Islet of Langerhans (tissue), 1 donor: ENCODE results near the gene TMEM176B.
"Not testable (repeated sequence)": the region's sequence is repeated elsewhere in the genome, so short reads cannot be mapped to it uniquely, and the experiment has no call there.

ENCODE experiments used
- FAIRE-seq: peaks from one replicate; lab custom pipeline; 2011; peaks lifted over from hg19 to GRCh38; lab: Jason Lieb, UNC

TMEM176B gene

DNA sequence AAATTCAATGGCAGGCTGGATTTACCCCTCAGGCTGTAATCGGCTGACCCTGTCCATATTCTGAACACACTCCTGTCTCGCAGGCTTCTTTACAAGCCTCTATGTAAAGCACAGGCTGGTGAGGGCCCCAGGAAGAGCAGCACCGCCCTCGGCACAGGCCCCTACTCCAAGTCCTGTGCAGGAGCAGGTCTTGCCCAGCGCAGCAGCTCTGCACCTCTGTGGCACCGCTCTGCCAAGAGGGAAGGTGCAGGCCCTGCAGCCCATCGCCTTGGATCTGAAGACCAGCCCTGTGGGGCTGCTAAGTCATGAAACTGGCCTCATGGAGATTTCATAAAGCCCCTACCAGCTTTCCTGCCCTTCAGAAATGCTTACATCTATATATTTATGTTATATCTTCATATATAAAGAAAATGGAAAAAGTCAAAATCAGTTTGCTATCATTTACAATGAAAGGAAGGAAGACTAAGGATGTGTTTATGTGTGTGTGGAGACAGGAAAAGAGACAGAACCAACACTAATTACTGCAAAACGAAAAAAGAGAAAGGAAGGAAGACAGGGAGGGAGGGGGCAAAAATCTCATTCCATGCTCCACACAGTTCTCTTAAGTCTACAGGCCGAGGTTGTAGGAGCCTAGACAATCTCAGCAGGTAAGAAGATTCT is 9.6 kb downstream of the TMEM176B start:
- FAIRE-seq, result no peak

DNA sequence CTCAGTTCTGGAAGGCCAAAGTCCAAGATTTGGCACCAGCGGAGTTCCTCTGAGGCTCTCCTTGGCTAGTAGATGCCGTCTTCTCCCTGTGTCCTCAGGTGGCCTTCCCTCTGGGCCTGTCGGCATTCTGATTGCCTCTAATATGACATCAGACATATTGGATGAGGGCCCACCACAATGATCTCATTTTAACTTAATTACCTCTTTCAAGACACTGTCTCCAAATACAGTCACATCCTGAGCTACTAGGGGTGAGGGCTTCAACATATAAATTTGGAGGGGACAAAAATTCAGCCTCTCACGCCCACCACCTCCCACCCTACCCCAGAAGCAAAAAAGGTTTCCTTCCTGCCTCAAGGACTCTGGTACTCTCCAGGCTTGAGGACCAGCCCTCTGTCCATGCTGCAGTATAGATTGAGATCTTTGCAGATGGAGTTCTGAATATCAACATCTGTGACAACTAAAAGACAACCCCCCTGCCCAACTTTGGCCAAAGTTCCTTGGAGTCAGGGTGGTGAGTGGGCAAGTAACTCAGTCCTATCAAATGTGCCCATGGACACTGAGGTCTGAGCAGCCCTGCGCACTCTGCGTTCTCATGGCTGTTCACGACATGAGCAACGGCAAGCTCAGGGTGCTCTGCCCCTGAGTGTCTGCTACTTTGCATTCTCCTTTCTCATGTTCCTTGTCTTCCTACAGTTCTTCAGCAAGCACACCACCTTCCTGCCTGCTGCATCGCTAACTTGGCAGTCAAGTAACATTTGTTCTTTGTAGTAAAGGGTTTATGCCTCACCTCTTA is 11.5 kb downstream of the TMEM176B start:
- FAIRE-seq, result no peak

DNA sequence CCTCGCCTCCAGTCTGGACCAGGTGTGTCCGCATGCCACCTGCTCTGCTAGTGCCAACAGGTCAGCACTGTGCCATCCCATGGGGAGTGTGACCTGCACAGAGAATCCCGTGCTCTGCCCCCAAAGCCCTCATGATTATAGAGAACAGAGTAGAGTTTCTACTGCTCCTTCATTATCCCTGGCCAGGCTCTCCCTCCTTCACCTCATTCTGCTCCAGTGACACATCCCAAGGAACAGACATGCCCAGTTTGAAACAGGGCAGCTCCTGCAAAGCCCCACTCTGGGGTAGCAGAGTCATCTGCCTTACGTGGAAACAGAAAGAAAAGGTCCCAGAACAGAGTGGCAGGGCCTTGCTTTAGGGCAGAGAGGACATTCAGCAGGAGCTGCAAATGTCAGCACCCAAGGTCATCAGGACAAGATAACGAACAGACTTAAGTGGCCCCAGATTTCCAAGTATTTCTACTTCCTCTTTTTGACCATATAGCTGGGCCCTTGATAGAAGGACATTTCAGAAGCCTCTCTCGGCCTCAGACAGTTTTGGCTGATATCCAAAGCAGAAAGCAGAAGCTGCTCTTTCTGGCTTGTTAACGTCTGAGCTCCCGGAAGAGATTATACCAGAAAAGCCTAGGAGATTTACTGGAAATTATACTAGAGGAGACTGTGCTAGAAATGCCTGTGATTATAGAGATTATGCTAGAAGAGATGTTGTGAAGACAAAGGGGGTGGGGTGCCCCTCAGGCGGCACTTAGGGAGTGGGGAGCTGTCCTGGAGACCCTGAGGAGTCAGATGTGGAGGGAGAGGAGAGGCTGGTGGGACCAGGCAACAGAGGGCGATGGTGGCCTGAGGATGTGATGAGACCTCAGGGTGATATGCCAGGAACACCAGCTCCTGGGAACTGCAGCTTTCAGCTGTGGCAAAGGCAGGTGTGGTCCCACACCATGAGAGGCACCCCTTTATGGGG is 12.6 kb downstream of the TMEM176B start:
- no peak for FAIRE-seq

DNA sequence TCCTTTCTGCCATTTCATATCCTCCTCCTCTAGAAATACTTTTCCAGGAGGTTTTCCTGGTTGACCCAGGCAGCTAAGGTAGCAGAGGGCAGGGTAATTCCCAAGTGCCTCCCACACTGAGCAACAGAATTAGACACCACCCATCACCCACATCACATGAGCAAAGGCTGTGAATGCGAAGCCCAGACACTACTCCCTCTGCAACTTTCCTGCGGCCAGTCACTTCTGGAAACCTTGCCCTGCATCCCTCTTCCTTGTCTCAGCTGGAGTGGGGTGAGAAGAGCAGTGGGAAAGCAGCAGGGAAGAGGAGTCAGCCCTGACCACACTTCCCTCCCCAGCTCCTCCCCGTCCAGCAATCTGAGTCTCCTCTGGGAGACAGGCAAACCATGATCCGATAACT is 15.2 kb downstream of the TMEM176B start:
- FAIRE-seq, result no peak

DNA sequence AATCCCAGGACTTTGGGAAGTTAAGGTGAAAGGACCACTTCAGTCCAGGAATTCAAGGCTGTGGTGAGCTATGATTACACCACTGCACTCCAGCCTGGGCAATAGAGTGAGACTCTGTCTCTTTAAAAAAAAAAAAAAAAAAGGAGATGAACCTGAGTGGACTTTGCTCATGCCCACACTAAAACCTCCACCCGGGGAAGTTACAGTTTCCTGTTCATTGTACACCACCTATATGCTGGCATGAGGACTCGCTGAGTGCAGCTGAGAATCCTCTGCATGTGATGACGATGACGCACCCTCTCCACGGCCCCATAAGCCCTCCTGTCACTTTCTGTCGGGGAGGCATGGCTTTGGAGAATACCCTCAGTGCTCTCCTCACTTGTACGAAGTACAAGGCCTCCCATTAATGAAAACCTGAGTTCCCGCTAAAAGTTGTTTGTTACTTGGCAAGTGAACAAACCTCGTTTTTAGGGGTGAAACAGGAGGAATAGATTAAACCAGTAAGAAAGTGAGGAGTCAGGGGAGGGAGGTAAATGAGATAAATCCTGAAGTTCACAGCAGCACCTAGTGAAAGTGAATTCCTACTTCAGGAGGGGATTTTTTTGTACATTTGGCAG is 15.9 kb downstream of the TMEM176B start:
- FAIRE-seq, result no peak

DNA sequence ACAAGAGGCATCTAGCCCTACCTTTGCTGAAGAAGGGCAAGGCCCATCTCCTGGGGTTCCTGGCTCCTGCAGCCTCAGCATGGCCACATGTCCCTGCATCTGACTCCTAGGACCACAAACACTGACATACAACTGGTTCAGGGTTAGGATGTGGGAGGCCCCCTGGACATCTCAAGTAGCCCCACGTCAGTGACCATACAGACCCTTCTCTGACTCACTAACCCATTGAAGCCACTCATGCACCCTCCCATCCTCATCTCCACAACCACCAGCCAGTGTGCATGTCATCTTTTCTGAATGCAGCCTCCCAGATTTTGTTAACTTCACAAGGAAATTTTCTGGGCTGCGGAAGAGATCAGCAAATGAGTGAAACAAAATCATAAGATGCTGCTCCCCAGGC is 18.2 kb downstream of the TMEM176B start:
- no peak for FAIRE-seq

DNA sequence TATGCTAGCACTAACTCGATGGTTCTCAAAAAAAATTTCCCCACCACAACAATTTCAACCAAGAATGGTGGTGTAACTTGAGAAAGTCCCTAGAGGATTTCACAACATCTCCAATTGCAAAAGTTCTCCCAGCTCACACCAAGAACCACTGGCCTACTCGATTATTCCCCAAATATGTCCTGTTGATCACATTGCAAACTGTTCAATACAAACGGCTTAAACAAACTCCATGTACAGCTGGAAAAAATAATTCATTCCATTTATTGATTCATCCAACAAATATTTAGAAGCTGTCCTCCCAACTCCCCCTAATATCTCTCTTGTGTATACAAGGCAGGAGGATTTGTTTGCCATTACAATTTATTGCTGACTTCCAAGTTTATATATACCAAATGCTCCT is 19.1 kb downstream of the TMEM176B start:
- no peak for FAIRE-seq

DNA sequence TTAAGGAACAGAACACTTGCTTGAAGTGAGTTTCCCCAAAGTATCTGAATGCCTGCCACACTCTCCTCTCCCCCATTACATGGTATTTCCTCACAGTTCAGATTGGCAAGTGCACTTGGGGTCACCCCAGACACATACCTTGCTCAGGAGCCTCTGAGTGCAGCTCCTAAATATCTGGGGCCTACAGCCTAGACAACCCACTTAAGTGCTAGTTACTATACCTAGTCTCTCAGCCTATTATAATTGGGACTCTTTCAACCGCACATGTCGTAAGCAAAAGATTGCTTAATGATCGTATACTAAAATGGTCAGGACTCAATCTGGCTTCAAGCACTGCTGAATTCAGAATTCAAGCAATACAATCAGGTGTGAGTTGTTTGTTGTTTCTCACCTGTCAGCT is 19.9 kb downstream of the TMEM176B start:
- FAIRE-seq, result no peak

DNA sequence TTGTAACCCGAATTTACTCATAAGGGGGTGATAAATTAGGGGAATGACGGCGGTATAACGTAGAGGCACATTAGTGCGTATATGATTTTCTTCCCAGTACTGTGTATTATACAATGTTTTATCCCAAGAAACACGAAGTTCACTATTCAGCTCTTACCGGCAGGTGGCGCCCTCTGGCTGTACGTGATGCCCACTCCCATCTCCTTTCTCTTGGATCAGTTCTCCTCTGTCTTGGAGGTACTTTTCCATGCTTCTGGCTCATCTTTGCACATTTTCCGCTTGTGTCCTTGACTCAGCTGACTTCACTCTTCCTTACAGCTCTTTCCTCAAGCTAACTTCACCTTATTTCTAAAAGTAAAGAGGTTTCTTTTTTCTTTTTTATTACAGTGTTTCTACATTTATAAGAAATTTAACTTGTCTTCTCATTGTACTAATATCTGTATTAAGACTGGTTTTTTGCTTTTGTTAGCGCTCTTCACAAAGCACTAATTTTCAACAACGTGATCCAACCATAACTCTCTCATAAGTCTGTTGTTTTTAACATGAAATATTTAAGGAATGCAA is 21.3 kb downstream of the TMEM176B start:
- peak; percentile 96 for FAIRE-seq

DNA sequence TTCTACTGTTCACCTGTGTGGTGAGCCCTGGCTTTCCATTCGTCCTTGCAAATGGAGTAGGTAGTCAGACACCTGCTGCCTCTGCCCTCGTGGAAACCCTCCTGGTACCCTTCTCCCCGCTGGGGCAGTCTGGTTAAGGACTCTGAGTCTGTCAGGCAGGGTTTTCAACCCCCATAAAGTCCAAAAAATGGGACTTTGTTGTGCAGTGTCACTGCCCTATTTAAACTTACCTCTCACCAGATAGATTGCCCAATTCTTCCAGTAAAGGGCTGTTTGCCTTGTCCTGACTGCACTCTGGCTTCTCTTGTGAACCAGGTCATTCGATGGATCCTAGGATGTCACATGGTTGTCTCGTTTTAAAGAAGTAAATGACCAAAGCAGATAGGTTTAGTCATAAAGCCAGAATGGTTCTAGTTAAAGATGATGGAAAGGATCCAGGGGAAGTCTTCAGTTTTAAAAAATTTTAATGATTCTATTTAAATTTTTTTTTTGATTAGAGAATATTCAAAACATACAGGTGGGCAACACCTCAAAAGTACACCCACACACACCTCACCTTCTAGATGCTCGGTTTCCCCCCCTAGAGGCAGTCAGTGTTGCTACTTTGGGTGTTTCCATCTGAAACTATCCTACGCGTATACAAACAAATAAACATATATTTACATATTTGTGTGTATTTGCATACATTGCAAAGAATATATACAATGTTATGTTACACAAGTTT is 22.0 kb downstream of the TMEM176B start:
- FAIRE-seq, result peak; percentile 13

DNA sequence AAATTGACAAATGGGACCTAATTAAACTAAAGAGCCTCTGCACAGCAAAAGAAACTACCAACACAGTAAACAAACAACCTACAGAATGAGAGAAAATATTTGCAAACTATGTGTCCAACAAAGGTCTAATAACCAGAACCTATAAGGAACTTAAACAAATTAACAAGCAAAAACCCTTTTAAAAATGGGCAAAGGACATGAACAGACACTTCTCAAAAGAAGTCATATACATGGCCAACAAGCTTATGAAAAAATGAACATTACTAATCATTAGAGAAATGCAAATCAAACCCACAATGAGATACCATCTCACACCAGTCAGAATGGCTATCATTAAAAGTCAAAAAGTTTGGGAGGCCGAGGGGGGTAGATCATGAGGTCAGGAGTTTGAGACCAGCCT is 26.0 kb downstream of the TMEM176B start:
- not testable (repeated sequence) for FAIRE-seq

DNA sequence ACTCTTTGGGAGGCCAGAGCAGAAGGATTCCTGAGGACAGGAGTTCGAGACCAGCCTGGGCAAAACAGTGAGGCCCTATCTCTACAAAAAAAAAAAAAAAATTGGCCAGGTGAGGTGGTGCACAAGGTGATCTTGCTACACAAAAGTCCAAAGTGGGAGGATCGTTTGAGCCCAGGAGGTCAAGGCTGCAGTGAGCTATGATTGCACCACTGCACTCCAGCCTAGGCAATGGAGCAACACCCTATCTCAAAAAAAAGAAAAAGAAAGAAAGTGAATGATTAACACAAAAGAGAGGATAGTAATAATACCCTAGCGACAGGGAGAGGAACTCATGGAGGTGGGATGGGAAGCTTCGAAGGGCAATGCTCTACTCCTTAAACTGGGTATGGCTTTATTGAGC is 30.4 kb downstream of the TMEM176B start:
- FAIRE-seq, result no peak

DNA sequence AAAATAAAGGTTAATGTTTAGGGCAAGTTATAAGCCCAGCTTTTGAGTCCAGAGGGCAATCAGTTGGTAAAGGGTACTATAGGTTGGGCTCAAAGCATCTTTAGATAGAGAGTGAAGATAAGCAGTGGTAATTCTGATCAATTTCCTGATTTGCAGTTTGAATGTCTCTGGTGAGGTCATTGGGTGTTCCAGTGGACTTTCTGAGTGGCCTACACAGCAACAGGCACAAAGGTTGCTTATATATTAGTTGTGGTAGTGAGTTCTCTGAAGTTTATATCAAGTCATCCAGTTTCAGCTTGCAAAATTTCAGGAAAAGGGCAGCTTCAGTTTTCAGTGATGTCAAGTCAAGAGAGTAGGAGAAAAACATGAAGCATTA is 33.8 kb downstream of the TMEM176B start:
- FAIRE-seq, result no peak

DNA sequence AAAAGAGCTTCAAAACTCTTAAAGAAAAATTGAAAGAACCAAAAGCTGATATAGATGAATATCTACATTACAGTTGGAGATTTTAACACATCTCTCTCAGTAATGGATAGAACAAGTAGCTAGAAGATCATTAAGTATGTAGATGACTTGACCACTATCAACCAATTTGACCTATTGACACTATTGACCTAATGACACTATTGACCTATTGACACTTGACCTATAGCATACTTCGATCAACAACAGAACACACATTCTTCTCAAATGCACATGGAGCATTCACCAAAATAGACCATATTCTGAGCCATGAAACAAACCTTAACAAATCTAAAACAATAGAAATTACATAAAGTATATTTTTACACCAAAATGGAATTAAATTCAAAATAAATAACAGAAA is 40.7 kb downstream of the TMEM176B start:
- FAIRE-seq, result no peak

DNA sequence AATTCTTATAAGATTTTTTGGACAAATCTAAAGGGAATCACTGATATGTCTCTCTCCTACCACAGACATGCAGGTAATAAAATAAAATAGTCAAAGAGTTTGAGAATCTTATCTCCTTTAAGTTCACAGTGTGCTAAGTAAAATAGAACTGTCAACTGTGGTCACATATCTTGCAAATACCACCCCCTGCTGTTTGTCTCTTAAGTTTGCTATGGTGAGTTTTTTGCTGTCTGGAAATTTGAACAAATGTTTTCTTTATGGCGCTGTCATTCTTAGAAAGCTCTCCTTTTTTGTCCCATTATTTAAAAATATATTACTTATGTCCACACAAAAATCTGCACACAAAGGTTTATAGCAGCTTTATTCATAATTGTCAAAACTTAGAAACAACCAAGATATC is 43.3 kb downstream of the TMEM176B start:
- no peak for FAIRE-seq

DNA sequence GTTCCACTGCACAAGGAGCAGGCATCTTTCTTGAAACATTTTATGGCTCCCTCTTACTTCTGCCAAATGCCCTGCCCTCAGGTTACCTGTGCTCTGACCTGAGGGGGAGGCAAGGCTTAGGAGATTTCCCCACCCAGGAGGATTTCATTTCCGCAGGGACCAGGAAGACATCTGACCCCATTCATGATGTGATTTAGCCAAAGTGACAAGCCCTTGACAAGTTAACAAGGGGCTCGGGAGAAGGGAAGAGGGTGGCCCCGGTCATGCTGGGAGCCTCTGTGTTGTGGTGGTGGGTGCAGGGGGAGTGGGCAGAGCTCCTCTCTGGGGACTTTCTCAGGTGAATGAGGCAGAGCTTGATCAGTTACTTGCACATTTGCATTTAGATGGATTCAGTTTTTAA is 44.0 kb downstream of the TMEM176B start:
- FAIRE-seq, result no peak

DNA sequence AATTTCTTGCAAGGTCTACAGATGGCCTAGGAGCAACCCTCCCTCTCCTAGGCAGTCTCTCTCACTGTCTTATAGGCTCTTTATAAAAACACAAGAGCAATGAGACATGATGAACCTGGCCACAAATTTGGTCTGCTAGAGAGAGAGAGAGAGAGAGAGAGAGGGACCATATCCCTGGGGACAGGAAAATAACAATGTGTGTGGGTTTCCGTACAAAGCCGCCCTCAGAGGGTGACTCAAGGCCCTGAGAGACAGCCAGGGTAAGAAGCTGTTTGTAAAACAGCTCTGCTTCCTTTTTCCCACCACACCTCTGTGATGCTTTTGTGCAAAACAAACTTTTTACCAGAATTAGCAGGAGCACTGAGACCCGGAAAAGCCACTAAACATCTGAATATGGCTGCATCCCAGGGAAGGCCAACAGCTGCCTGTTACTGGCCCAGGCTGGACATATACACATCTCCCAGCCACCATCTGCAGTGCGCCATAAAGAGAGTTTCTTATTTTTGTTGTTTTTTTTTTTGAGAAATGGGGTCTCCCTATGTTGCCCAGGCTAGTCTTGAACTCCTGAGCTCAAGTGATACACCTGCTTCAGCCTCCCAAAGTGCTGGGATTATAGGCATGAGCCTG is 44.6 kb downstream of the TMEM176B start:
- FAIRE-seq, result no peak

DNA sequence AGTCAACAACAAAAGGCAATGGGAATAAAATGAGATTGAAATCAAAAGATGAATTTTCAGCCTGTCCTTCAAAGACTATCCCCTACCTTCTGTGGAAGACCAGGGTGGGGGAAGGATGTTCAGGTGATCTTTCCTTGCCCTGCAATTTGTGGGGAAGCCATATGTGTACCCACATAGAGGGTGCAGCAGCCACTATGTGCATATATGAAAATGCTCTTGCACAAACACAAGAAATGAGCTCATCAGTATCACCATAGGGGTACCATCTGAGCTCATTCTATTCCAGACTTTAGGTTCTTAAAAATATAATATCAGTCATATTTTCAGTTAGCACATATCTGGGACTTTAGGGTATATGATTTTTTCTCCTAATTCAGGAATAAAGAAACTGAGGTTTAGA is 45.2 kb downstream of the TMEM176B start:
- no peak for FAIRE-seq

DNA sequence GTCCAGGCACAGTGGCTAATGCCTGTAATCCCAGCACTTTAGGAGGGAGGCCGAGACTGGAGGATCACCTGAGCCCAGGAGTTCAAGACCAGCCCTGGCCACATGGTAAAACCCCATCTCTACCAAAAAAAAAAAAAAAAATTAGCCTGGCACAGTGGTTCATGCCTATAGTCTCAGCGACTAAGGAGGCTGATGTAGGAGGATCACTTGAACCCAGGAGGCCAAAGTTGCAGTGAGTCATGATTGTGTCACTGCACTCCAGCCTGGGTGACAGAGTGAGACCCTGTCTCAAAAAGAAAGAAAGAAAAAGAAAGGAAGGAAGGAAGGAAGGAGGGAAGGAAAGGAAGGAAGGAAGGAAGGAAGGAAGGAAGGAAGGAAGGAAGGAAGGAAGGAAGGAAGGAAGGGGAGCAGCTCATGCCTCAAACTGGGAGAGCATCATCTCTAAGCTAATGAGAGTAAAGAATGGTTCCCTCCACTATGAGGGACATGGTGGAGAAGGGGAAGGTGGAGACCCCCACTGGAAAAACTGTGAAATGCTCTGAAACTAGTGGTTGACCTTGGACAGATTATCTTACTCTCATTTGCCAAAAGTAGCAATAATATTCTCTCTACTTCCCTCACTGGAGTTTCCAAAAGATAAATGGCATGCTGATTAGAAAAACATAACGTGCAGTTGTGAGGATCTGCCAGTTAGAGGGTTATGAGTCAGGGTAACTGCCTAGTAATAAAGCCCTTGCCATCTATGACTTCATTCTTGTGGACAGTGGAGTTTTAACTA is 46.1 kb downstream of the TMEM176B start:
- FAIRE-seq, result no peak

DNA sequence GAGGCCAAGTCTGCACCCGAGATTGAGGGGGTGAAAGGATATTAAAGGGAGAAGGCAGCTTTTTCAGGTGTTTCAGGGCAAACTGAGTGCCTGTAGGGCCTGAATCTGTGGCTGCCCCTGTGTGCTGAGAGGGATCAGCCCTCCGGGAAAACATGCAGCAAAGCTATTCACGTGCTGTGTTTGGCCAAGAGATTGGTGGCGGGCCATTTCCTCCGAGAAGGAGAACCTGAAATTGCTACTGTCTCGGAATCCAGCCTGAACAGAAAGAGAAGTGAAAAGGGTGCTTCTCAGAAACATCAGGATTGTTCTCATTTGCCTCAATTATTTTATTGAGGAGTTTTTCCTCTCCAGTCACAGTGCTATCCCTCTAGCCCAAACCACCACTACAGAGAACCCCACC is 46.9 kb downstream of the TMEM176B start:
- FAIRE-seq, result no peak
